Measurements from ENCODE around the gene FAF1. TPM values are rescaled to one million over a fixed set of nuclear protein-coding genes. Genes with fewer than 3 reads are reported as not detected.
A peak's percentile ranks its signal among the peaks of the same experiment; 100 is the strongest.

Gene FAF1
- total and polyA plus RNA-seq, 2 donors (not counting 1 experiment from before 2014, with no cell fraction given), result 39.6 to 40.0 TPM

- H3K79me2 ChIP-seq (ENCODE audit: control insufficient read depth, insufficient read depth, low read length), result peaks cover 64% of the 10 kb centered on the region
- TF ChIP-seq CTCF (conservative IDR thresholded peaks at IDR 0.05 in 1 of 2, IDR thresholded peaks at IDR 0.05 in 1 of 2; ENCODE audit: low read depth in 1 of 2, low read length in 2 of 2) (no peak), EZH2 (IDR thresholded peaks at IDR 0.05; ENCODE audit: low read length, missing control alignments) (no peak)
- no peaks in the 10 kb centered on the region for H3K27me3 ChIP-seq (ENCODE audit: control insufficient read depth, insufficient read depth, low read length)
- H3K27ac ChIP-seq (ENCODE audit: insufficient read depth, low read length), result no peak overlapping the region
- peak overlapping the region; percentile 85 for H3K4me2 ChIP-seq (ENCODE audit: extremely low read depth, insufficient read depth, low read length)
- no peaks in the 10 kb centered on the region for H3K4me1 ChIP-seq (ENCODE audit: control insufficient read depth, extremely low read depth, insufficient read depth, low read length)
- no peak for DNase-seq (ENCODE audit: low read depth in 2 of 2)
- H3K36me3 ChIP-seq (ENCODE audit: control insufficient read depth, insufficient read depth, low read length), result no peaks in the 10 kb centered on the region
- H4K20me1 ChIP-seq (ENCODE audit: control insufficient read depth, extremely low read depth, insufficient read depth, low read length), result no peaks in the 10 kb centered on the region
- H2AFZ ChIP-seq (ENCODE audit: low read length), result no peak overlapping the region
- peak overlapping the region in 2 of 4 experiments; percentile 35 to 83 for H3K4me3 ChIP-seq (replicated peaks in 1 of 4; ENCODE audit: control extremely low read depth in 1 of 4, insufficient read depth in 1 of 4, low read depth in 3 of 4, low read length in 4 of 4)
- H3K9ac ChIP-seq (ENCODE audit: insufficient read depth, low read length), result no peak overlapping the region
- H3K9me3 ChIP-seq (ENCODE audit: control insufficient read depth, insufficient read depth, low read depth, low read length), result no peaks in the 10 kb centered on the region
Measured at GRCh38 chr1:50973255-50973654, 13.2 kb upstream of the FAF1 start.

- Histone ChIP-seq H3K4me1 (ENCODE audit: control insufficient read depth, extremely low read depth, insufficient read depth, low read length) (no peaks in the 10 kb centered on the region), H3K4me3 (replicated peaks in 1 of 4; ENCODE audit: control extremely low read depth in 1 of 4, insufficient read depth in 1 of 4, low read depth in 3 of 4, low read length in 4 of 4) (peak overlapping the region; percentile 3 to 83 (median 26)), H3K27ac (ENCODE audit: insufficient read depth, low read length) (no peak overlapping the region), H3K9ac (ENCODE audit: insufficient read depth, low read length) (no peak overlapping the region), H3K9me3 (ENCODE audit: control insufficient read depth, insufficient read depth, low read depth, low read length) (no peaks in the 10 kb centered on the region), H2AFZ (ENCODE audit: low read length) (no peak overlapping the region), H3K4me2 (ENCODE audit: extremely low read depth, insufficient read depth, low read length) (peak overlapping the region; percentile 85), H3K36me3 (ENCODE audit: control insufficient read depth, insufficient read depth, low read length) (no peaks in the 10 kb centered on the region), H4K20me1 (ENCODE audit: control insufficient read depth, extremely low read depth, insufficient read depth, low read length) (no peaks in the 10 kb centered on the region), H3K79me2 (ENCODE audit: control insufficient read depth, insufficient read depth, low read length) (peaks cover 61% of the 10 kb centered on the region), H3K27me3 (ENCODE audit: control insufficient read depth, insufficient read depth, low read length) (no peaks in the 10 kb centered on the region)
- TF ChIP-seq CTCF (conservative IDR thresholded peaks at IDR 0.05 in 1 of 2, IDR thresholded peaks at IDR 0.05 in 1 of 2; ENCODE audit: low read depth in 1 of 2, low read length in 2 of 2), result no peak
- no peak for TF ChIP-seq EZH2 (IDR thresholded peaks at IDR 0.05; ENCODE audit: low read length, missing control alignments)
- DNase-seq (ENCODE audit: low read depth in 2 of 2), result peak in 1 of 2 donors; percentile 6
Measured at GRCh38 chr1:50972766-50973165, 12.7 kb upstream of the FAF1 start.

GRCh38 chr1:50971748-50972305 lies 11.8 kb upstream of the FAF1 start:
- H3K9me3 ChIP-seq (ENCODE audit: control insufficient read depth, insufficient read depth, low read depth, low read length), result no peaks in the 10 kb centered on the region
- H2AFZ ChIP-seq (ENCODE audit: low read length), result no peak overlapping the region
- peak overlapping the region; percentile 44 for H3K4me2 ChIP-seq (ENCODE audit: extremely low read depth, insufficient read depth, low read length)
- peak overlapping the region; percentile 83 to 98 (median 91) for H3K4me3 ChIP-seq (replicated peaks in 1 of 4; ENCODE audit: control extremely low read depth in 1 of 4, insufficient read depth in 1 of 4, low read depth in 3 of 4, low read length in 4 of 4)
- TF ChIP-seq EZH2 (IDR thresholded peaks at IDR 0.05; ENCODE audit: low read length, missing control alignments) (no peak), CTCF (conservative IDR thresholded peaks at IDR 0.05 in 1 of 2, IDR thresholded peaks at IDR 0.05 in 1 of 2; ENCODE audit: low read depth in 1 of 2, low read length in 2 of 2) (no peak)
- no peak overlapping the region for H3K9ac ChIP-seq (ENCODE audit: insufficient read depth, low read length)
- H3K27me3 ChIP-seq (ENCODE audit: control insufficient read depth, insufficient read depth, low read length), result no peaks in the 10 kb centered on the region
- peaks cover 61% of the 10 kb centered on the region for H3K79me2 ChIP-seq (ENCODE audit: control insufficient read depth, insufficient read depth, low read length)
- no peaks in the 10 kb centered on the region for H3K36me3 ChIP-seq (ENCODE audit: control insufficient read depth, insufficient read depth, low read length)
- H3K27ac ChIP-seq (ENCODE audit: insufficient read depth, low read length), result peak overlapping the region; percentile 90
- no peaks in the 10 kb centered on the region for H4K20me1 ChIP-seq (ENCODE audit: control insufficient read depth, extremely low read depth, insufficient read depth, low read length)
- no peaks in the 10 kb centered on the region for H3K4me1 ChIP-seq (ENCODE audit: control insufficient read depth, extremely low read depth, insufficient read depth, low read length)
- peak in 1 of 2 donors; percentile 31 for DNase-seq (ENCODE audit: low read depth in 2 of 2)
